GM15510 (cell line): ENCODE measurements around the gene UXS1.

Source experiments
- POLR2A ChIP-seq: IDR thresholded peaks from 3 replicates; pipeline ENCODE4 v1.6.1; 2011; ENCODE audit warnings: borderline replicate concordance; ENCODE audit not compliant: insufficient read length; ENCODE audit errors: extremely low read depth

The UXS1 gene

DNA sequence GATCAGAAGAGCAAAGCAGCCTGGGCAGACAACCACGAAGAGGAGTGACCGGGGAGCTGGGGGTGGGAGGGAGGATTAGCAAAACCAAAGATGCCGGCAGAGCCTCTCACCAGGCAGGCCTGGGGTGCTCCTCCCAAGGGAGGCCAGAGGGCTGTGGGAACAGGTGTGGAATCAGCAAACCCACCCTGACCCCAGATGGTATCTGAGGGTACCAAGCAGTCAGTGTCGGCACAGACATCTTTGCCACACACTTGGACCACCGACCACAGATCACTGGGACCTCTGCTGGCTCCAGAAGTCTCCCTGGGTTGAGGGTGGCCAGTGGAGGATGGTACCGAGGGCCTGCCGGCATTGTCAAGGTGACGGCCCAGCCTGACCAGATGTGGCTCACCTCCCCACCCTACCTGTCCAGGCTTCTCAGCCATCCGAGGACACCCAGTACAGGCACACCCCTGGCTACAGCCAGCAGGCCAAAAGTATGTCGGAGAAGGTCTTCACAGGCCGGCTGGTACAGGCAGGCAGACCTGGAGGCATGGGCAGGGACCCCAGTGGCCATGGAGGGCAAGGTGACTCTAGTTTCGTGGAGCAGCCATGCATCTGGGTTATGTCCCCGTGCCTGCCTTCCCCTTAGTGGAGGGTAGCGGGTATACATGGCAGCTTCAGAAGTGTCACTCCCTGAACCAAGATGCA is 82.1 kb downstream of the UXS1 start:
- no peak for TF ChIP-seq POLR2A

DNA sequence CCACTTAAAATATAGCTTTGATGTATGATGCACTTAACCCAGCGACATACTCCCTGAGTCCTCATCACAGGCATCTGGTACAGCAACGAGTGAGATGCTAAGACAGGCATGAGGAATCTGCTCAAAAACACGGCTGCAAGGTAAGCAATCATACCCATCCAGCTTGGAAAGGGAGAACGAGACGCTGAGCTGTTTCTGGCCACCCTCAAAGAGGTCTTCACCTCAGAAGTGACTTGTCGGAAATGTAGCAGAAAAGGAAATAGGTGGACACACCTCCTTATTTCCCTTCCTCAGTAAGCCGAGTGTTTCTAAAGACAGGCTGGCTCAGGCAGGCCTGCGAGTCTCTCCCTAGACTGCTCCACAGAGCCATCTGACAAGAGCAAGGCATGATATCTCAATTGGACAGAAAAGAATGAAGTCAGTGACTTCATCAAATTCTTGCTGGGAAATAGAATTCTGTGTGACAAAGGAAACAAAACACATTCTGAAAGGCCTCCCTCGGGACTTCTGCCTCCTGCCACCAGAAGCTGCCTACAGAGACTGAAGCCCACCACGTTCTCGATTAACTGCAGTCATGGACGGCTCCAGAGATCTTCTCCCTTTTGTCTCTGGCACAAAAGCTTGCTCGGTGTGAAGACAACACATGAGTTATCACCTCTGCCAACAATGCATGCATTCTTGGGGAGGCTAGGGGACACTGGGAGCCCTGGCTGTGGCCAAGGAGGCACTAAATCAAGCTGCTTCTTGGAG is 84.3 kb downstream of the UXS1 start:
- no peak for TF ChIP-seq POLR2A

GRCh38 chr2:106108791-106109190 is 85.3 kb downstream of the UXS1 start:
- TF ChIP-seq POLR2A, result no peak

GRCh38 chr2:106108351-106108750 is 85.8 kb downstream of the UXS1 start:
- no peak for TF ChIP-seq POLR2A

GRCh38 chr2:106107509-106108131 is 86.5 kb downstream of the UXS1 start:
- TF ChIP-seq POLR2A, result no peak

DNA sequence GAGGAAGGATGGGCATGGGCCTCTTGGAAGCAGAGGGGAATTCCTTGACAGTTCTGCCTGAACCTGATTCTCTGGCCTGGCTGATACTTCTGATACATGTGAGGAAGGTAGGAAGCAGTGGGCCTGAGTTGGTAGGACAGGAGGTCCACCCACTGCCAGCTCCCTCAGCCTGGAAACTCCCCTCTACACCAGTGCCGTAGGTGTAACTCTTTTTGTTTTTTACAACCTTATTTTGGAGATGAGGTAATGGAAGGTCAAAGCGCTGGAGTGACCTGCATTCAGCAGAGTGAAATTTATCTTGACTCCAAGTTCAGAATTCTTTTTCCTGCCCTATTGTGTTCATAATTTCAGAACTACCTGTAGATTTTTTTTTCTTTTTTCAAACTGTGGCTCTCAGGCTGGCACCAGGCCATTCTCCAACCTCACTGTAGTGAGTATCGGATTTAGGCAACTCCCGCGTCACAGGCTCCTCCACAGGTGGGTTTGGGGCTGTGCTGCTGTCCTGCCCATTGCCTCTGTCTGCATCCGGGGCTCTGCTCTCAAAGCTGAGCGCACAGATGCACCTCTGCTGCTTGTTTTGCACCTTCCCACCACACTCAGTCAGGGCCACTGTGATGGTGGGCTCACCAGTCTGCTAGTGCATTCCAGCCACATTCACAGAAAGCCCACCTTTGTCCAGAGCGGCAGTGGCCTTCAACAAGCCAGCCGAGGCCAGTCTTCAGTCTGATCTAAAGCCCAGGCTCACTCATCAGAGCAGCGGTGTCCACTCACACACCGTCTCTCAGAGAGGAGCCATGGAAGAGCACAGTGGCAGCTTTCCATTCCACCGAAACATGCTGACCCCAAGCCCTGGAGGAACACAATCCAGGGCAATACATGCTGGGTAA is 87.2 kb downstream of the UXS1 start:
- no peak for TF ChIP-seq POLR2A

- TF ChIP-seq POLR2A, result no peak
These were observed 88.8 kb downstream of the UXS1 start for GRCh38 chr2:106105151-106105922.

GRCh38 chr2:106104332-106105062 is 89.6 kb downstream of the UXS1 start:
- no peak for TF ChIP-seq POLR2A

- no peak for TF ChIP-seq POLR2A
These were observed 94.4 kb downstream of the UXS1 start for GRCh38 chr2:106099691-106100090.

- TF ChIP-seq POLR2A, result no peak
These were observed 95.4 kb downstream of the UXS1 start for GRCh38 chr2:106098664-106099063.

DNA sequence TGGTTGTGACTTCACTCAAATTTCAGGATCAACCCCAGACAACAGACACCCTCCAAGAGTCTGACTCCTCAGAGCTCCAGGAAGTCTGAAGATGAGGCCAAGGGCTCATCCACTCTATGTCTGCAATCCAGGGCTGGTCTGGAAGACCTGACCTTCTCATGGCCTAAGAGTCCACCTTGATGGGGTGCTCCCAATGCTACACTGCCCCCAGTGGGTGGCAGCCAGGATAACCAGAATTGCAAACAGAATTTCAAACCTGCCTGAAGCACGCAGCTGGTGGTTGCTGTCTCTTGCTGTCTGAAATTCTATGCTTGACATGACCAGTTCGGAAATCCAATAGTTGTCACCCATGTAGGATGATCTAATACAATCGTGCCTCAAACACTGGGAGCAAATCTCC is 96.0 kb downstream of the UXS1 start:
- TF ChIP-seq POLR2A, result no peak

DNA sequence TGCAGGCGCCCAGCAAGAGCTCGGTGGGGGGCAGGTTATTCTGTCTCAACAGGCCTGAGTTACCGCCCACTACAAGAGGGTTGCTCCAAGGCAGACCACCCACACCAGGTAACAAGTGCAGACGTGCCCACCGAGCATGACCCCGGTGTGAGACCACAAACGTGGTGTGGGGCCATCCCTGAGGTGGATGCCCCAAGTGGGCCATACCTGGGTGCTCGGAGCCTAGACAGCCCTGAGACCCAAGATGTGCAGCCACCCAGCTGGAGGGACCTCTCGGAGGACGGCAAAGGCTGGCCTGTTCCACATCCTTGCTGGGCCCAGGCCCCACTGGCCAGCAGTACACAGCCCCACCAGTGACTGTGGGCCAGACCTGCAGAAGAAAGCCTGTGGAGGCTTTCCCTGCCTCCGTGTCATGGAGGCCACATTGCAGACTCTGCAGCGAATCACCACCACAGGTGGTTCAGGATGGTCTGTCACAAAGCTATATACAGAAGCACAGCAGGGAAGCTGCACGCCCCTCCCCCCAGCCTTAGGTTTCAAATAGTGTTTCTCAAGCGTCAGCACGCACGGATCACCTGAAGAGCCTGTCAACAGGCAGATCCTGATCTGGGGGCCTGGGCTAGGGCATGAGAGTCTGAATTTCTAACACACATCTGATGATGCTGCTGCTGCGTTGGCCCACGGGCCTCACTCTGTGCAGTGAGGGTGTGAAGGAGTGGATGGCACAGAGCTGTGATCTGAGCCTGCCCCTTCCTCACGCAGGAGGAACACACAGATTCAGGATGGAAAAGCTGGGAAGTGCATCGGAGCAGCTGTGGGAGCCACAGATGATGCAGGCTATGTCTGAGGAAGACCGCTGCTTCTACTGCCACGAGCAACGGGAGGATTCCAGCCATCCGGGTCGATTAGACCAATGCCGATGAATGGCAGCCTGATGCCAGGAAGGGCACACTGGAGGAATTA is 96.8 kb downstream of the UXS1 start:
- TF ChIP-seq POLR2A, result no peak

DNA sequence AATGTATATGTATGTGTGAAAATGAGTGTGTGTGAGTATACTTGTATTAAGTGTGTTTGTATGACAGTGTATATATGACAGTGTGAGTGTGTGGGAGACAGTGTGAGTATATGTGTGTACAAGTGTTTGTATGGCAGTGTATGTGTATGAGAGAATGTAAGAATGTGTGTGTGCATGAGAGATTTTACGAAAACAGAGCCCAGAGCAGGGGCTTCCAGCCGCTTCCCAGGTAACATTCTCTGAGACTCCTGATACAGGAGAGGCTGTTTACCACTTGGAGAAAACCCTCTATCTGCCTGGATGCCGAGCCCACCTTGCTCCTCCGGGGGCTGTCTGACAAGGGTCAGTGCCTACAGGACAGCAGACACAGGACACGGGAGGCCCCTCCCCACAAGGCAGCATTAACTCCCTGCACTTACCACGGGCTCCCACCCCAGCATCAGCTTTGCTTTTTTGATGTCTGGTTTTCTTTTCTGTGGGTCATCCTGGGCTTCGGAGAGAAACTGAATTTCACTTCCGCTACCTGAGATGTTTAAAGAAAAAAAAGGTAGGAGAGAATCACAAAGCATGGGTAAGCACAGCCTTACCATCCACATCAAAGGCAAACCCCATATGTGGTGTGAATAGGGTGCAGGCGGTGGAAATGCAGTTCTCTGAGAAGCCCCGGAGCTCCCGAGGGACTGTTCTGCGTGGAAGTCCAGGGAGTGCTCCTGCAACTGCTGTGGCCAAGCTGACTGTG is 97.6 kb downstream of the UXS1 start:
- no peak for TF ChIP-seq POLR2A
